ENCODE results near the gene AKAP5.

The AKAP5 gene

GRCh38 chr14:64463195-64463594 lies 2.1 kb upstream of the AKAP5 start:
- no peak for DNase-seq

- DNase-seq: no peak
Observed at GRCh38 chr14:64463873-64464272, 1.4 kb upstream of the AKAP5 start.

GRCh38 chr14:64464651-64465050 lies 648 bp upstream of the AKAP5 start:
- DNase-seq: peak; percentile 73

- DNase-seq: peak; percentile 80
Observed at GRCh38 chr14:64465831-64466554, 694 bp downstream of the AKAP5 start.

- no peak for DNase-seq
Observed at GRCh38 chr14:64467101-64467500, 1.8 kb downstream of the AKAP5 start.

GRCh38 chr14:64467566-64467965 lies 2.3 kb downstream of the AKAP5 start:
- no peak for DNase-seq

- DNase-seq: no peak
Observed at GRCh38 chr14:64468451-64468850, 3.2 kb downstream of the AKAP5 start.

GRCh38 chr14:64474041-64474440 lies 8.7 kb downstream of the AKAP5 start:
- DNase-seq: peak; percentile 63

GRCh38 chr14:64474698-64475097 lies 9.4 kb downstream of the AKAP5 start:
- no peak for DNase-seq

- DNase-seq: no peak
Observed at GRCh38 chr14:64475585-64476273, 10.4 kb downstream of the AKAP5 start.

- no peak for DNase-seq
Observed at GRCh38 chr14:64476438-64476837, 11.1 kb downstream of the AKAP5 start.

- DNase-seq: peak; percentile 40
Observed at GRCh38 chr14:64478634-64479250, 13.4 kb downstream of the AKAP5 start.

GRCh38 chr14:64488590-64489099 lies 23.3 kb downstream of the AKAP5 start:
- no peak for DNase-seq

GRCh38 chr14:64491637-64492036 lies 26.3 kb downstream of the AKAP5 start:
- DNase-seq: no peak

GRCh38 chr14:64493455-64493854 lies 28.2 kb downstream of the AKAP5 start:
- DNase-seq: no peak

- no peak for DNase-seq
Observed at GRCh38 chr14:64495252-64495651, 30.0 kb downstream of the AKAP5 start.

GRCh38 chr14:64496764-64497163 lies 31.5 kb downstream of the AKAP5 start:
- no peak for DNase-seq

- DNase-seq: no peak
Observed at GRCh38 chr14:64500088-64500487, 34.8 kb downstream of the AKAP5 start.

GRCh38 chr14:64501411-64502171 lies 36.3 kb downstream of the AKAP5 start:
- peak; percentile 91 for DNase-seq

GRCh38 chr14:64502456-64502855 lies 37.2 kb downstream of the AKAP5 start:
- DNase-seq: peak; percentile 75

- DNase-seq: peak; percentile 78
Observed at GRCh38 chr14:64502887-64503433, 37.7 kb downstream of the AKAP5 start.

GRCh38 chr14:64503434-64504309 lies 38.4 kb downstream of the AKAP5 start, which contains the start of gene ZBTB25:
ZBTB25 (minus strand) TSS chr14:64503838; CDS start chr14:64490533, 13,305 bp downstream.
- DNase-seq: peak; percentile 97
